GM19463 (cell line): ENCODE measurements around the gene PRF1.
"Not testable (repeated sequence)": the region's sequence is repeated elsewhere in the genome, so short reads cannot be mapped to it uniquely, and the experiment has no call there.

Source experiments
- ATAC-seq: cut with Tn5 transposase; IDR thresholded peaks from one replicate; pipeline ENCODE4 v1.9.1; 2021; ENCODE audit warnings: mild to moderate bottlenecking, moderate library complexity; ENCODE audit not compliant: unreplicated experiment

PRF1 gene

DNA sequence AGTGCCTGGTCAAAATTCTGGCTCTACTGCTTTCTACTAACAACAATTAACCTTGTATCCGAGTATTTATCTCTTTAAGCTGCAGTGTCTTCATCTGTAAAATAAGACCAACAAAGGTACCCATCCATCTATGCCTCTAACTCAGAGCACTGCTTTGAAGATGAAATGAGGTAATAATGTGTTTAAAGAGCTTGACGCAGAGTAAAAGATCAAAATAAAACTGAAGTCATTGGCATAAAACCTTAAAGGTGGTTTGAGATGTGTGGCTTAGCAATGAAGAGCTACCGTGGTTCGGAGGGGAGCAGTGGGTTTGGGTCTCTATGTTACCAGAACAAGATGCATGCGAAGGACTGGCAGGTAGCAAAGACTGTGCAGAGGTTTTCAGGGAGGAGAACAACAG is 16.1 kb upstream of the PRF1 start:
- ATAC-seq: no peak

DNA sequence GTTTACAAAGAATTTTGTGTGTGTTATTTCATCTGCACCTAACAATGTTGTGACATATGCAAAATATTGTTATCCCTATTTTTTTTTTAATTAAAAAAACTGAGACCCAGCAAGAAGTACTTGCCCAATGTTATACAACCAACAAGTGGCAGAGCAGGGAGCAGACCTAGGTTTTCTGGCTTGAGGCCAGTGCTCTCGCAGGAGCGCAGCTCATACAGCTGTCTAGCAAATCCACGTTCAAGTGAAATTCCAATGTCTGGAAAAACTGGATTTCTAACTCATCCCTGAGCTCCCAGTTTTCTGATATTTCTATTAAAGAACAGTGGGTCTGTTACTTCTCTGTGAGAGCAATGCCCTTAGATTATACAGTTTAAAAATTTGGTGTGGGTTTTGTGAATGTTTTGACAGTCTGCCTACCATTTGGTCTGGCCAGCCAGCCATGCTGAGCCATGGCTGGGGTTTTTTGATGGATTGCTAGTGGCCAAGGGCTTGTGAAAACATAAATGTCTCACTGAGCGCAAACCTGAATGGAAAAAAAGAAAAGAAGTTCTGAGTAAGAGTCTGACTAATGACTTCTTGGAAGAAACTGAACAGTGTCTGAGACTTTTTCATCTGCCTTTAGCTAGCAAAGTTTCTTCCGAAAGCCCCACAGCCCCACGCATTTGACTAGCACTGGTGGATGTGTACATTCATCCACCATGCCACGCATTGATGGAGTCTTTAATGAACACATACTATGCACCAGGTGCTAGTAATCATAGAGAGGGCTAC is 15.4 kb upstream of the PRF1 start:
- ATAC-seq: no peak

DNA sequence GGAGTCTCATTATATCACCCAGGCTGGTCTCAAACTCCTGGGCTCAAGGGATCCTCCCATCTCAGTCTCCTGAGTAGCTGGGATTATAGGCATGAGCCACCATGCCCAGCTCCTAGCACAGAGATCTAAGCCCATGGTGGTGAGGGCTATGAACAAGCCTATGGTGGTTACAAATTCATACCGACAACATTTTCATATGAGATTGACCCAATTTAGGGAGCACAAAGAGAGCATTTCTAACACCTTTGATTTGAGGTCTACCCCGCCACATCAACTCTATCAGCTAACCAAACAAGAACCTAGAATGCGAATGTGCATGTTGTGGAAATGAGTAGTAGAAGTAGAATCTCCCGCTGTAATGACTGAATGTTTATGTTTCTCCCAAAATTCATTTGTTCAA is 14.2 kb upstream of the PRF1 start:
- no peak for ATAC-seq

DNA sequence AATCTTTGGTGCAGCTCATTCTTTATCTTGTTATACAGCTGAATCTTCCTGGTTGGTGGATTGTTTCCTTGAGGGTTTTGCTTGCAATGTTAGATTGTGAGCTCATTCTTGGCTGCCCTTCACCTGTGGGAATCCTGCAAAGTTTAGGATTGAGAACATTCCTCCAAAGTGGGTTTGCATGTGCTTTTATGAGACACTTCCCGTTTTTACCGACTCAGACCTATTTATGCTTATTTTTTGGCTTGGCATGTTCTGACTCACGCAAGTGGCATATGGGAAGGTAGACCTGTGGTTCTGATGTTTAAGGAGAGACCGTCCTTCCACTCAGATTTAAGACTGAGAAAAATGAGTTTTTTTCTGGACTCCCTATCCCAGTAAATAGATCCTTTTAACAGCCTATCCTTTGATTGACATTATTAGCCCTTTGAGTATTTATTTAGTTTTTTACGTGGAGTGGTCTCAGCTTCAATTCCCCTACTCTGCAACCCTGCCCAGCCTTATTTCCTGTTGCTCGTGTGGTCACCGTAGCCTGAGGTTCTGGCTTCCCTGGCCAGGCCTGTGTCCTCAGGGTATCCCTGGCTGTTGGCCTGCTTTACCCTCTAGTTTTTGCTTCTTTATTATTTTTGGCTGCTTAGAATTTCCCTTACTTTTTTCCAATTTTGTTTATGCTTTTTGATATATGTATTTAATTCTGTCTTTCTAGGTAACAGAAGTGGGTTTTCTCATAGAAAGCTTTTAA is 13.4 kb upstream of the PRF1 start:
- ATAC-seq: no peak

DNA sequence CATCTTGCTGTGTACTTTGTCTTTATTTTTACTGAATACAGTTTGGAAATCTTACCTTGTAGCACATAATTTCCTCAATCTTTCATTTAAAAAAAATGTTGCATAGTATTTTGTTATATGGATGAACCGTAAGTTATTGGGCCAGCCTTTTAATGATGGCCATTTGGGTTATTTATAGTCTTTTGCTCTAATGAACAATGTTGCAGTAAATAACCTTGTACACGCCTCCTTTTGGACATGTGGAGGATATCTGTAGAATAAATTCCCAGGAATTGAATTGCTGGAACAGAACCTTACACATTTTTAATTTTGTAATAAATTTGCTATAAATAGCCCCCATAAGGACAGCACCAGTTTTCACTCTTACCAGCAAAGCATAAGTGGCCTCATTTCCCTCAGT is 12.7 kb upstream of the PRF1 start:
- ATAC-seq: no peak

DNA sequence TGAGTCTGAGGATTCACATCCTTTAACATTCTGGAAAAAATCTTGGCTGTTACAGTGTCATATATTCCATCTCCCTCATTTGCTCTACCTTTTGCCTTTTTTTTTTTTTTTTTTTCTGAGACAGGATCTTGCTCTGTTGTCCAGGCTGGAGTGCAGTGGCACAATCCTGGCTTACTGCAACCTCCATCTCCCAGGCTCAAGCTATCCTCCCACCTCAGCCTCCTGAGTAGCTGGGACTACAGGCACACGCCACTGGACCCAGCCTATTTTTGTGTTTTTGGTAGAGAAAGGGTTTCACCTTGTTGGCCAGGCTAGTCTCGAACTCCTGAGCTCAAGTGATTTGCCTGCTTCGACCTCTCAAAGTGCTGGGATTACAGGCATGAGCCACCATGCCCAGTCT is 11.8 kb upstream of the PRF1 start:
- not testable (repeated sequence) for ATAC-seq

DNA sequence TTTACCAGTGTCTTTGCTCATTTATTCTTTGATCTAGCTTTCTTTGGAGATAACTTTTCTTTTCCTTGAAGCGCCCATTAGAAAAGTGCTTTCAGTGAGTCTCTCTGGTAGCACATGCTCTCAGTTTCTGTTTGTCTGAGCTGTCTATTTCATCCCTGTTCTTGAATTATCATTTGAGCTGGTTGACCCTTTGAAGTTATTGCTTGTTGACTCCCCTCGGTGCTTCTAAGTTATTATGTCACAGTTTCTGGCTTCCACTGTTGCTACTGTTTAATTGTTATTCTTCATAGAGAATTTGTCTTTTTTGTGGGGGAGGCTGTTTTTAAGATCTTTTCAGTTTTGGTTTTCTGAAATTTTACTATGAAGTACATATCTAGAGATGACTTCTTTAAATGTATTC is 11.4 kb upstream of the PRF1 start:
- no peak for ATAC-seq

DNA sequence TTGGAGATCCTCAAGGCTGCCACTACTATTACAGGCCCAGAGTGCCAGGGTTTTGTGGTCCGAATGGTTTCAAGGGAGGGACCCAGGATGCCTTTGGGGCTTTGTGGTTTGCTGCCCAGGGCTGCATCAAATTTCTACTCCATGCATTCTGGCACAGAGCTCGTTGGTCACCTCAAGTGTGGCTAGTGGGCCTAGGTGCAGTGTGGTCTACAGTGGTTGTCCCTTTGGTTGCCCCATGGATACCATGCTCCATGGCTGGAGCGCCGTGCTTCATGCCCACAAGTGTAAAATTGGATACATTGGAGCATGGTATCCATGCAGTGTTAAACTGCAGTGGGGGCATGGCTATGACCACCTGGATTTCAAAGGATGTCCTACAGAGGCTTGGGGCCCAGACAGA is 5.4 kb upstream of the PRF1 start:
- no peak for ATAC-seq

DNA sequence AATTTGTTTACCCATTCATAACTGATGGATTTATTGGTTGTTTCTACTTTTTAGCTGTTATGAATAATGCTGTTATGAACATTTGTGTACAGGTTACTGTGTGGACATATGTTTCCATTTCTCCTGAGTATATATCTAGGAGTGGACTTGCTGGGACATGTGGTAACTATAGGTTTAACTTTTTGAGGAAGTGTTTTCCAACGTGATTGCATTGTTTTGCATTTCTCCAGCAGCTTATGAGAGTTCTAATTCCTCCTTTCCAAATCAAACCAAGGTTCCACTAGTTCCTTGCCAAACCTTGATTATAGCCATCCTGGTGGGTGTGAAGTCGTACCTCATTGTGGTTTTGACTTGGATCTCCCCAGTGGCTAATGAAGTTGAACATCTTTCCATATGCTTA is 2.6 kb upstream of the PRF1 start:
- no peak for ATAC-seq

DNA sequence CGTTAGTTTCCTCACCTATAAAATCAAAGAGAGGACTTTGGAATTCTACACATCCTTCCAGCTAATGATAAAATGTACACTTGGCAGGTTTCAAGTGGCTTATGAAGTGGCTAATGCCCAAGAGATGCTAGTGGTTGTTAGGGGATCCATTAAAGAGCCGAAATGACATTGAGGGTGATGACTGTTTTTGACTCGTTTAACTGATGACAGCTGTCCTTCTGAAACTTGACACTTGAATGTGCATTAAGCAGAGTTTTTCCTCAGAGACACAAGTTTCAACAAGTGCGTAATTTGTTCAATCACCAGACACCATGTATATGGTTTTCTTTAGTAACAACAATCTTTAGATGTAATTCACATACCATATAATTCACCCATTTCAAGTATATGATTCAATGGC is 1.6 kb upstream of the PRF1 start:
- ATAC-seq: no peak

DNA sequence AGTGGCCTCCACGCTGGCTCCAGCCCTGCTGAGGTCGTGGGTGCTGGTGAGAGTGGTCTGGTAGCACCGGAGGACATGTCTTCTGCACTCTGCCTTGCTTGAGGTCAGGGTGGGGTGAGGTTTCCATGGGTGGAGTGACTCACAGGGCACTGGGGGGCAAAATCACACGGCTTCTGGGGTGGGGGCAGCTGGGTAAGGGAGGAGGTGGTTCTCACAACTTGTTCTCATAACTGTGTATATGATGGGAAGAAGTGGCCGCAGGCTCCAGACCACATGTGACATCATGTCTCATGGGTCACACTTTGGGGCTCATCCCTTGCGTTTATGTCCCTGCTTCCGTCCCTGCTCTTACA is 884 bp upstream of the PRF1 start:
- no peak for ATAC-seq

DNA sequence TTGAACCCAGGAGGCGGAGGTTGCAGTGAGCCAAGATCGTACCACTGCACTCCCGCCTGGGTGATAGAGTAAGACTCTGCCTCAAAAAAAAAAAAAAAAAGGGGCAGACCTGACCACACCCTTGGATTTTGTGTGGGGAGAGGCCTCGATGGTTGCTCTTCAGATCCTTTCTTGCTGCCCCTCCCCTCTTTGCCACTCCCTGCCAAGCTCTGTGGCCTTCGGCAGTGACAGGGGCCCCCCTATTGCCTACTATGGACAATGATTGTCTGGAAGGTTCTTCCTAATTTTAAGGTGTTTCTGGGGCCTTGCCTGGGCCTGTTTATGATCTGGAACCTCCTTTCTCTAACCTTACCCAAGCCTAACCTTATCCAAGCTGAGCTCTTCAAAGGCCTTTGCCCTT is 795 bp downstream of the PRF1 start:
- no peak for ATAC-seq

DNA sequence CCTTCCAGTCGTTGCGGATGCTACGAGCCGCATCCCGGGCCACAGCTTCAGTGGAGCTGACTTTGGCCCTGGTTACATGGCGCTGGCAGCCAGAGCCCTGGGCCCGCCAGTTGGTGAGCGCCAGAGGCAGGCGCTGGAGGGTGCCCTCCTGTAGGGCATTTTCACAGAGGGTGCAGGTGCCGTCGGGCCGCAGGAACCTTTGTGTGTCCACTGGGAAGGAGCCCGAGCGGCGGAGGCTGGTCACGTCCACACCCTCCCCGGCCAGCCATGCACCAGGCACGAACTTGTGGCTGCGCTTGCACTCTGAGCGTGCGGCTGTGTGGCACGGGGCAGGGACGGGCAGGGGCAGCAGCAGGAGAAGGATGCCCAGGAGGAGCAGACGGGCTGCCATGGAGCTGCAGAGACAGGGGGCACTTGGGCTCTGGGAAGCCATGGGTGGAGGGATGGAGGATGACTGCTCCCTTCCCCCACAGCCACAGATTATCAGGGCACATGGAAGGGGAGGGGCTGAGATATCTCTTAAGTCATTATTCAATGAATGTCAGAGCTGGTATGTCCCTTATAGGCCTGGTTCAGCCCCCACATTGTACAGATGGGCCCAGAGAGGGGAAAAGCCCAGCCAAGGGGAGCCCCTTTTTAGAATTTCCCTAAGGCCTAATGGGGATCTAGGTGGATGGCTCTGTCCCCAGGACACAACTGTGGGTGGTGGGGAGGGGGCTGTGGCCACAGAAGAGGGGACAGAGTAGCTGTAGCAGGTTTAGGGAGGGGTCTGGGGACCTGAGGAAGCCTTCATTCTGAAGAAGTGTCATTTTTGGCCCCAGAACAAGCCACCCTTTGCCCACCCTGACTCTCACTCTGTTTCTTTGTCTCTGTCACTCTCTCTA is 1.8 kb downstream of the PRF1 start:
- ATAC-seq: no peak

DNA sequence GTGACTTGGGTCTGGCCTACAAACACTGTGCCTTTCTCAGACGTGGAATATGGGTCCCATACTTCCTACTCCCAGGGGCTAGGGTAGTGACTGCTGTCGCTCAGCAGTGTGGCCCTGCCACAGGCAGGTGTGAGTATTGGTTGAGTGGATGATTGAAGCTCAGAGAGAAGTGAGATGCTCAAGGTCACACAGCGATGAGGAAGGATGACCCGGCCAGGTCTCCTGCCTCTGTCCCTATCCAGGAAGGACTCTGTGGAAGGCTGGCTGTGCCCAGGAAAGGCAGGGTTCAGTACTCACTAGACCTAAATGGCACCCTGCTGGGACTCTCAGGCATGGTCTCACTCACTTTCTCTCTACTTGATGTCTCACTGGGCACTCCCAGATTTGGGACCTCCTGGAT is 2.8 kb downstream of the PRF1 start:
- ATAC-seq: no peak

DNA sequence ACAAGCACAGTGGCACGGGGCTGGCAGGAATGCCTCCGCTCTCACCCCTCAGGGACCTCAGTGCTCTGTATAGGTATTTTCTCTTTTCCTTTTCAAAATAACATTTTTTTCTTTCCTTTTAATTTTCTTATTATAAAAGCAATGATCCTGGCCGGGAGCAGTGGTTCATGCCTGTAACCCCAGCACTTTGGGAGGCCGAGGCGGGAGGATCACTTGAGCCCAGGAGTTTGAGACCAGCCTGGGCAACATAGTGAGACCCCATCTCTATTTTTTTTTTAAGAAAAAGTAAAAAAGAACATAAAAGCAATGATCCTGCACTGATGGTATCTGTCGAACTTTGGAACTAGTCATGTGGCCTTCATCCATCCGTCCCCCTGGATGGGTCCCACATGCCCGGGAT is 3.2 kb downstream of the PRF1 start:
- ATAC-seq: no peak

DNA sequence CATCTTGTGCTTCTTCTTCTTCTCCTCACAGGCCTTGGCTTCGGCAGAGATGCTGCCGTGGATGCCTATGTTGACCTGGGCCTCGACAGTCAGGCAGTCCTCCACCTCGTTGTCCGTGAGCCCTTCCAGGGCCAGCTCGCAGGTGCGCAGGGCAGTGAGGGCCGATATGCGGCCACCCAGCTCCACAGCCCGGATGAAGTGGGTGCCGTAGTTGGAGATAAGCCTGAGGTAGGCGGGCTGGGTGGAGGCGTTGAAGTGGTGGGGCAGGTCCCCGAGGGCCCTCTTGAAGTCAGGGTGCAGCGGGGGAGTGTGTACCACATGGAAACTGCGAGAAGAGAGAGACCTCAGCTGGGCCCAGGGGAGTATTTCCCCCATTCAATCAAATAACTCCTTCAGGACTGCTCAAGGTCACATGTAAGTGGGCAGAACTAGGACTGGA is 3.7 kb downstream of the PRF1 start:
- no peak for ATAC-seq

DNA sequence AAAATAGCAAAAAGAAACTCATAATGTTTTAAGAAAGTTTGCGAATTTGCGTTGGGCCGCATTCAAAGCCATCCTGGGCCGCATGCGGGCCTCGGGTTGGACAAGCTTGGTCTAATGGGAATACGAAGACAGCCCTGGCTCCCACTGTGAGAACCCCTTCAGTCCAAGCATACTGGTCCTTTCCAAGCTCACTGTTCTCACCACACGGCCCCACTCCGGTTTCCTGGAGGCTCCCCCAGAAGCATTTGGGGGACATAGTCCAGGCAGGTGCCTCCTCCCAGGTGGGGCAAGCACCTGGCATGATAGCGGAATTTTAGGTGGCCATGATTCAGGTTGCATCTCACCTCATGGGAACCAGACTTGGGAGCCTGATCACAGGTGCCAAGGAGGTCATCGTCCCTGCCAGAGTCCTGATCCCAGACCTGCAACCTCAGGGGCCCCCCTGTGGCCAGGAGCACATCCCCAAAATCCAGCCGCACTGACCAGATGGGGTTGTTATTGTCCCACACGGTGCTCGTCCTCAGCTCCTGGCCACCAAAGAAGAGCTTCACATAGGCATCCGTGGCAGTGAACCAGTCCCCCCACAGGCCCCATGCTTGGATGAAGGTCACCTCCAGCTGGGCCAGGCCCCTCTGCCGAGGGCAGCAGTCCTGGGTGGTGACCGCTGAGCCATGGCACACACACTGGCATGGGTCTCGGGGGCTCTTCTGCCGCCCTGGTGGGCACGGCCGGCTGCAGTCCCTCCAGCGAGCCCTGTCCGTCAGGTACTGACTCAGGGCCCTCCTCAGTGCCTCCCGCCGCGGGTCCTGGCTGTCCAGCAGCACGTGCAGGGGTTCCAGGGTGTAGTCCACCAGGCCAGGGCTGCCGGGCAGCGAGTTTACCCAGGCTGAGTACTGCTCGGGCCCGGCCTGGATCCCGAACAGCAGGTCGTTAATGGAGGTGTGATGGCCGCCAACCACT is 4.4 kb downstream of the PRF1 start:
- no peak for ATAC-seq

DNA sequence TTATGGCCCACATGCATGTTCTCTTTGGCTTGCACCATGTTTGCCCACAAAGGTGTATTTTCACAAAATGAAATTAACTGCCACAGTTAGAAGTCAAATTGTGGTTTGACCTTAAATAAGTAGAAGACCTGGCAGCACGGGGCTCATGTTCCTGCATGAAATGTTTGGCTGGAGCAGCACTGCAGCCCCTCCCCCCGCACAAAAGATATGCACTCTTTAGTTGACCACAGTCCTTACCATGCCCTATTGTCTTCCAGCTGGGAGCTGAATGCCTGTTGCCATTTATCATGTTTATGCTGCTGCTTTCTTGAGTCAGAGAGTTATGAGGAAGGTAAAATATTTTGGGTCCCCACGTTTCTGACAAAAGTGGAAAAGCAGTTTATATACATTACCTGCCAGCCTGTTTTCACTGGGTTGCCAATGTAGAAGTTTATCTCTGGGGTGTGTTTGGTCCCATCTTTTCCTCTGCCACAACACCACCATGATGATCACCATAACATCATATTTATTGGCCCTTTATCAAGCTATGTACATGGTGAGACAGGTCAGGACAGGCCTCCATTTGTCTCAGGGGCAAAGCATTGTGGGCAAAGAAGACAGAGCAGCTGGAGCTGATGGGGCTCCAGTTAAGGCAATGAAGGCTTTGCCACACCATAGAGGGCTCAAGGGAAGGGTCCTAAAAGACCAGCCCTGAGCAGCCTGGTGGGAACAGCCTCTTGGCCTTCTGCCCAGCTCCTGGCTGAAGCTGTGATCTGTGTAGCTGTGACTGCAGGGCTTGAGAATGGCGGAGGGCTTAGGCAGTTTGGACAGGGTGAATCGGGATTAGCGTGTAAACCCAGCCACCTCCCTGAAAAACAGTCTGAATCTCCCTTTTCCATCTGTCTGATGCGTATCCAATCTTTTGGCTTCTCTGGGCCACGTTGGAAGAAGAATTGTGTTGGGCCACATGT is 5.4 kb downstream of the PRF1 start:
- no peak for ATAC-seq

DNA sequence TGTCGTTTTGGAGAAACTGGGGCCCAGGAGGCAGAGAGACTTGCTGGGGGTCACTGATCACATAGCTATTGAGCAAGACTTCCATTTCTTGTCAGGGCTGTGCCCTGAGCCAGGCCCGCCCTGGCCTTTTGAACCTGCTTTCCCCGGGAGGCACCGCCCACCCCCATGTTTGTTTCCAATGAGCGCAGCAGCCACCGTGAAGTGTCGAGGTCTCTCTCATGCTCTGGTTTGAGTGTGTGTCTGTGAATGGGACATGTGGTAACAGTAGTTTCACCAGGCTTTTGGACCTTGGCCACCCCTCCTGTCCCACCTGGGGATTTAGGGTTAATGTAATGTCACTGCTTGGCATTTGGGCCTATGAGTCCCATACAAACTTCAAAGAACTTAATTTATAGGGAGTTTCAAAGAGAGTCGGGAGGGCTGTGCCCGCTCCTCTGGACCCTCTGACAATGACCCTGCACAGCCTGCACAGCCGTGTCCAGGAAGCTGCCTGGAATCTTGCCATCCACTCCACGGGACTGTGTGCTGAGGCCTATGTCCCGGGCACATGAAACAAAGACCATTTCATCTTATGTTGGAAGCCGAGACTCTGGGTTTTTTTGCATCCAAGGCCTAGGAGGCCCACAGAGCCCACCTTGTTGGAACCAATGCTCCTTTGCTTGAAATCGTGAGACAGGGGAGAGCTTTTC is 6.3 kb downstream of the PRF1 start:
- no peak for ATAC-seq
